Measurements from ENCODE around the gene RABGAP1L.

Gene RABGAP1L

GRCh38 chr1:174734270-174734669 is 575.0 kb downstream of the RABGAP1L start:
- POLR2A ChIA-PET, result no interaction called here
- no peak for TF ChIP-seq BCL6B (tag by site-specific recombination; IDR thresholded peaks at IDR 0.05)
- CTCF ChIA-PET, result interaction anchor here (0.6 to 0.7 kb wide), 2 partner anchors 8 to 1130 kb away, joined by 3 read pairs; no protein-coding TSS in a partner anchor

GRCh38 chr1:174736831-174737230 is 577.5 kb downstream of the RABGAP1L start:
- H3K27ac ChIP-seq (ENCODE audit: extremely low read depth, low read depth, low read length), result no peak overlapping the region
- ChIA-PET CTCF (interaction anchor here (0.6 to 1.5 kb wide), 2 partner anchors 10 to 317 kb away, joined by 3 to 4 read pairs; no protein-coding TSS in a partner anchor), POLR2A (no interaction called here)
- no peak for TF ChIP-seq ZNF654 (tag by site-specific recombination; IDR thresholded peaks at IDR 0.05; ENCODE audit: low read depth)
- H3K9me3 ChIP-seq (ENCODE audit: control insufficient read depth, insufficient read depth, low read depth, low read length), result no peaks in the 10 kb centered on the region
- no peaks in the 10 kb centered on the region for H3K4me1 ChIP-seq (ENCODE audit: control insufficient read depth, insufficient read depth, low read length)
- no peak overlapping the region for H3K4me3 ChIP-seq (ENCODE audit: low read depth, low read length)
- H3K36me3 ChIP-seq (ENCODE audit: control insufficient read depth in 2 of 2, insufficient read depth in 1 of 2, low read length in 2 of 2), result no peaks in the 10 kb centered on the region

More at GRCh38 chr1:174734270-174734669, 575.0 kb downstream of the RABGAP1L start:
- Histone ChIP-seq H3K4me3 (ENCODE audit: low read depth, low read length) (no peak overlapping the region), H3K4me1 (ENCODE audit: control insufficient read depth, insufficient read depth, low read length) (no peaks in the 10 kb centered on the region), H3K27ac (ENCODE audit: extremely low read depth, low read depth, low read length) (no peak overlapping the region), H3K9me3 (ENCODE audit: control insufficient read depth, insufficient read depth, low read depth, low read length) (no peaks in the 10 kb centered on the region), H3K36me3 (ENCODE audit: control insufficient read depth in 2 of 2, insufficient read depth in 1 of 2, low read length in 2 of 2) (no peaks in the 10 kb centered on the region)

- CTCF ChIA-PET, result no interaction called here
- Histone ChIP-seq H3K4me3 (ENCODE audit: low read depth, low read length) (no peak overlapping the region), H3K4me1 (ENCODE audit: control insufficient read depth, insufficient read depth, low read length) (no peaks in the 10 kb centered on the region), H3K9me3 (ENCODE audit: control insufficient read depth, insufficient read depth, low read depth, low read length) (no peaks in the 10 kb centered on the region), H3K36me3 (ENCODE audit: control insufficient read depth in 2 of 2, insufficient read depth in 1 of 2, low read length in 2 of 2) (no peaks in the 10 kb centered on the region), H3K27ac (ENCODE audit: extremely low read depth, low read depth, low read length) (no peak overlapping the region)
- TF ChIP-seq ZNF155 (tag by site-specific recombination; IDR thresholded peaks at IDR 0.05), result no peak
- TF ChIP-seq ZNF449 (tag by site-specific recombination; IDR thresholded peaks at IDR 0.05), result no peak
- TF ChIP-seq IKZF3 (tag by site-specific recombination; IDR thresholded peaks at IDR 0.05), result no peak
- no peak for TF ChIP-seq ZNF350 (tag by site-specific recombination; IDR thresholded peaks at IDR 0.05)
- TF ChIP-seq MYNN (tag by site-specific recombination; IDR thresholded peaks at IDR 0.05; ENCODE audit: borderline replicate concordance), result no peak
- TF ChIP-seq ZNF10 (tag by site-specific recombination; IDR thresholded peaks at IDR 0.05), result no peak
- no peak for TF ChIP-seq ZNF354C (tag by site-specific recombination; IDR thresholded peaks at IDR 0.05; ENCODE audit: borderline replicate concordance, low read depth)
- no peak for TF ChIP-seq ZBTB8A (tag by site-specific recombination; IDR thresholded peaks at IDR 0.05)
- TF ChIP-seq ZBTB7A (tag by site-specific recombination; IDR thresholded peaks at IDR 0.05; ENCODE audit: low read depth), result no peak
- no peak for TF ChIP-seq ZNF580 (tag by site-specific recombination; IDR thresholded peaks at IDR 0.05)
- no peak for TF ChIP-seq ZBTB48 (tag by site-specific recombination; IDR thresholded peaks at IDR 0.05)
- no peak for TF ChIP-seq ZFP37 (tag by site-specific recombination; IDR thresholded peaks at IDR 0.05)
- POLR2A ChIA-PET, result no interaction called here
These were observed 581.1 kb downstream of the RABGAP1L start for GRCh38 chr1:174740249-174740968.

Measured in HEK293 (cell line).